ENCODE data around the gene KLHDC7A.

The KLHDC7A gene

DNA sequence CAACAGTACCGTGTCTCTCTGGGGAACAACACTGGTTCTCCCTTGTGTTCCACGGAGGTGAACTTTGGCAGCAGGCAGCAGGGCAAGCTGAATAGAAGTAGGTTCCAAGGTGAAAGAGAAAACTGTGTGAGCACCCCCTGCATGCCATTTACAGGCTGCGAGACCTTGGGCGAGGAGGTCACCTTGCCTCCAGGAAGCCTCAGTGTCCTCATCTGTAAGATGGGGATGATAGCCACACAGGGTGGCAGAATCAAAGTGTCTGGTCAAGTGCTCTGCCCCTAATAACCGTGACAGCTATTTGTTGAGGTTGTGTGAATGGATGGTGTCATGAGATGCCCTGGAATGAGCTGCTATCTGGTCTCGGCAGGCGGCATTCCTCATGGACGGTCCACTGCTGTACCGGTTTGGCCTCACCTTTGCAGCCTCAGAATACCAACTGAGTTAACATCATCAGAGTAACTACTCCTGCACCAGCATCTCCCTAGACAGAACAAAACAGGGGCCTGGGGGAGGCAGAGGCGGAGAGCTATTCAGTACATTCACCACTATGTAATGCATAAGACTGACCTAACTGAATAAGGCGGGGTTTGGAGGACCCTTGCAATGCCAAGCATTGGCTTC, 7.4 kb upstream of the KLHDC7A start:
- no peak for DNase-seq (ENCODE audit: low read depth in 2 of 2)

DNA sequence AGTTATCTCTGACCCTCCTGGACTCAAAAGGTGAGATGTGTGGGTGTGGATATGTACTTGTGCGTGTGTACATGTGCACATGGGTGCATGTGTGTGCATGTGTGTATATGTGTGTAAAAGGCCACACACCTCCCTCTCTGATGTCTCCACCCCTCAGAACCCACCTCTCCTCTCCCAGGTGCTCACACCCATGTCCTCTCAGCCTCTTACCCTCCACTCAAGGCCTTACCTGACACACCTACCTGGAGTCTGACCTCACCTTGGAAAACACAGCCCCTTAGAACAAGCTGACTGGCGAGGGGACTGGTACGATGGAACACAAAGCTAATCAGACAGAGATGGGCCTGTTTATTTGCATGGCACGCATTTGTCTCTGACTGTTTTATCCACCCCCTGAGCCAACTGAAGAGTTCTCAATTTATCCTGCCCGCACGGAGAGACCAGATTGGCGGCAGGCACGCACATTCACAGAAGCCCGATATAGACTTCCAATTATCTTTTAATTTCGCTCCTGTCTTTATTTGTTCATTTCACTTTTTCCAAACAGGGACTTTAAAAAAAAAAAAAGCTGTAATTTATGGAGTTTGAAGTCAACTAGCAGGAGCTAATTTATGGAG, 6.1 kb upstream of the KLHDC7A start:
- DNase-seq (ENCODE audit: low read depth in 2 of 2) = no peak

DNA sequence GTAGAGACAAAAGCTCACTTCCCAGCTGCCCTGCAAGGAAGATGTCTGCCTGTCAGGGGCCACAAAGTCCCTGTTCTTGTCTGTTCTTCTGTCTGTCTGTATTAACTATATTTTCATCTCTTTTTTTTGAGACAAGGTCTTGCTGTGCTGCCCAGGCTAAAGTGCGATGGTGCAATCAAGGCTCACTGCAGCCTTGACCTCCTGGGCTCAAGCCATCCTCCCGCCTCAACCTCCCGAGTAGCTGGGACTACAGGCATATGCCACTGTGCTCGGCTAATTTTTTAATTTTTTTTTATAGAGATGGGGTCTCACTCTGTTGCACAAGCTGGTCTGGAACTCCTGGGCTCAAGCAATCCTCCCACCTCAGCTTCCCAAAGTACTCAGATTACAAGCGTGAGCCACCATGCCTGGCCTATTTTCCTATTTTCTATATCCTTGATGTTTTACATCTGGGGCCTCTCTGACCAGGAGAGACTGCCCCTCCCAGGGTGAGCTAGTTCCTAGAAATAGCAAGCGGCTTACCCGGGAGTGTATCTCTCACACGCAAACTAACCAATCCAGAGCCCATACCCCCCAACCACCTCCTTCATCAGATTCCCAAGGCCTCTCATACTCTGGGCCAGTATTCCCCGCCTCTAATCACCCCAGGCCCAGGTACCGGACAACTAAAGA, 5.4 kb upstream of the KLHDC7A start:
- DNase-seq (ENCODE audit: low read depth in 2 of 2) = no peak

GRCh38 chr1:18479454-18479853, 1.3 kb upstream of the KLHDC7A start:
- DNase-seq (ENCODE audit: low read depth in 2 of 2) = no peak

- DNase-seq (ENCODE audit: low read depth in 2 of 2) = no peak
Measured at GRCh38 chr1:18481190-18481920, 625 bp downstream of the KLHDC7A start.

- no peak for DNase-seq (ENCODE audit: low read depth in 2 of 2)
Measured at GRCh38 chr1:18481921-18482701, 1.4 kb downstream of the KLHDC7A start.

- no peak for DNase-seq (ENCODE audit: low read depth in 2 of 2)
Measured at GRCh38 chr1:18482721-18483425, 2.1 kb downstream of the KLHDC7A start.

GRCh38 chr1:18484276-18484675, 3.5 kb downstream of the KLHDC7A start:
- no peak for DNase-seq (ENCODE audit: low read depth in 2 of 2)

GRCh38 chr1:18484721-18485120, 4.0 kb downstream of the KLHDC7A start:
- no peak for DNase-seq (ENCODE audit: low read depth in 2 of 2)

- DNase-seq (ENCODE audit: low read depth in 2 of 2) = no peak
Measured at GRCh38 chr1:18485227-18485626, 4.5 kb downstream of the KLHDC7A start.

- no peak for DNase-seq (ENCODE audit: low read depth in 2 of 2)
Measured at GRCh38 chr1:18486195-18486594, 5.5 kb downstream of the KLHDC7A start.

DNA sequence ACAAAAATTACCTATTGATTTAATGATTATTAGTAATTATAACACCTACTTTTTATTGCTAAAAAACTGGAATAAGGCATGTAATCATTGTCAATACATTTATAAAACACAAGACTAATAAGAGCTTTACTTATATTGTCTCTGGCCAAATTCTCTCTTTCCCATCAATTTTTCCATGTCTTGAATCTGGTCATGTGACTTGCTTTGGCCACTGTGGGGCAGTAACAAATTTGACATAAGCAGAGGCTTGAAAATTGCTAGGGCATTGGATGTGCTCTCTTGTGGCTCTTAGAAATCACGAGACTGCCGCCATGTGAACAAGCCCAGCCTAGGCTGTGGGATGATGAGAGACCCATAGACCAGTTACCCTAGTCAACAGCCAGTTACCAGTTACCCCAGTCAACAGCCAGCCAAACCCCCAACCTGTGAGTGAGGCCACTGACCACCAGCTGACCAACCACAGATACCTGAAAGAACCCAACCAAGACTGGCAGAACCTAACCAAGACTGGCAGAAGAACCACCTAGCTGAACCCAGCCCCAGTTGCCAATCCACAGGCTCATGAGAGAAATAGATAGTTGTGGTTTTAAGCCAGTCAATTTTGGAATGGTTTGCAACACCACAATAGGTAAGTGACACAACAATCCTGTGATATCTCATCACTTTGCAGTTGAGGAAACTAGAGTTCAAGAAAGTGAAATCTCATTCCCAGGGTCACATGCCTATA, 8.8 kb downstream of the KLHDC7A start:
- no peak for DNase-seq (ENCODE audit: low read depth in 2 of 2)

- DNase-seq (ENCODE audit: low read depth in 2 of 2) = no peak
Measured at GRCh38 chr1:18491168-18491567, 10.4 kb downstream of the KLHDC7A start.

DNA sequence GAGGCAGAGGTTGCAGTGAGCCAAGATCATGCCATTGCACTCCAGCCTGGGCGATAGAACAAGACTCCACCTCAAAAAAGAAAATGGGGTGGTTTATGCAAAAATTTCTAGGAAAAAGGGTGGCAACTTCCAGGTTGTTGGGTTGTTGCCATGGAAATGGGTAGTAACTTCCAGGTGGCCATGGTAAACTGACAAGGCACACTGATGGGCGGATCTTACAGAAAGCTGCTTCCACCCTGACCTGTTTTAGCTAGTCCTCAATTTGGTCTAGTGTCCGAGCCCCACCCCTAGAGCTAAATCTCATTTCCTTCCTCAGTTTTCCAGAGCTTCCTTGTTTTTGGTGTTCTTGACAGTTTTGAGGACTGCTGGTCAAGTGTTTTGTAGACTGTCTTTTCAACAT, 13.6 kb downstream of the KLHDC7A start:
- DNase-seq (ENCODE audit: low read depth in 2 of 2) = no peak

- no peak for DNase-seq (ENCODE audit: low read depth in 2 of 2)
Measured at GRCh38 chr1:18495635-18496034, 14.9 kb downstream of the KLHDC7A start.

DNA sequence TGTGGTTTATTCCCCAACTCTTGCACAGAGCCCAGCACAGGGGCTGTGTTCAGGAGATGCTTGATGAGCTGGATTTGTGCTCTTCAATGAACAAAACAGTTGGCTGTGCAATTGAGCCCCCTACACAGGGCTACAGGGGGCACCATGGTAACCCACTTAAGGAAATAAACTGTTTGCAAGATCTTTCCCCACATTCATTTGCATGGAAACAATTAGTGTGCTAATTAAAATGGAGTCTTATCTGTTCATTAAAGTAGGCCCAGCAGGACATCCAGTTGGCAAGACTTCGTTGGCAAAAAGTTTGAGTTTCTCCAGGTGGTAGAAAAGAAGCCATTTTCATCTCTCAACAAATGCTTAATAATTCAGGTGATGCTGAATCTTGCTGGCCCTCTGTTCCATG, 15.3 kb downstream of the KLHDC7A start:
- no peak for DNase-seq (ENCODE audit: low read depth in 2 of 2)

DNA sequence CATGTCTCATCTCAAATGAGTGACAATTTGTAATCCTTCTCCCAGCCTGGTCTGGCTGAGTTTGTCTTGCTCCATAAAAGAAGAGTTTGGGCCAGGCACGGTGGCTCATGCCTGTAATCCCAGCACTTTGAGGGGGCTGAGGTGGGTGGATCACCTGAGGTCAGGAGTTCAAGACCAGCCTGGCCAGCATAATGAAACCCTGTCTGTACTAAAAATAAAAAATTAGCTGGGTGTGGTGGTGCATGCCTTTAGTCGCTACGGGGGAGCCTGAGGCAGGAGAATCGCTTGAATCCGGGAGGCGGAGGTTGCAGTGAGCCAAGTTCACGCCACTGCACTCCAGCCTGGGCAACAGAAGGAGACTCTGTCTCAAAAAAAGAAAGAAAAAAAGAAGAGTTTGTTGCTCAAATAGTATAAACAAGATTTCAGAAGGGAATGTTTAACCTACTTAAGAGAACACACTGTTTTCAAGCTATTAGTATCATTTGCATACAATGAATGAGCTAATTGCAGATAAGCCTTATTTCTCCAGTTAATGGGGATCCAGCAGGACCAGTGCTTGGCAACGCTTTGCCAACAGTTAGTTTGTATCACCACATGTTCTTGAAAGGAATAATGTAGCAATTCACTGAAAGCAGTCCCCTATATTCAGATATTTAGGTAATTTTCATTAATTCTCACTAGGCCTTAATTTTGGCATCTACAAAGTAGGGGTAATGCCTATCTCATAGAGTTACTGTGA, 15.9 kb downstream of the KLHDC7A start:
- DNase-seq (ENCODE audit: low read depth in 2 of 2) = no peak

DNA sequence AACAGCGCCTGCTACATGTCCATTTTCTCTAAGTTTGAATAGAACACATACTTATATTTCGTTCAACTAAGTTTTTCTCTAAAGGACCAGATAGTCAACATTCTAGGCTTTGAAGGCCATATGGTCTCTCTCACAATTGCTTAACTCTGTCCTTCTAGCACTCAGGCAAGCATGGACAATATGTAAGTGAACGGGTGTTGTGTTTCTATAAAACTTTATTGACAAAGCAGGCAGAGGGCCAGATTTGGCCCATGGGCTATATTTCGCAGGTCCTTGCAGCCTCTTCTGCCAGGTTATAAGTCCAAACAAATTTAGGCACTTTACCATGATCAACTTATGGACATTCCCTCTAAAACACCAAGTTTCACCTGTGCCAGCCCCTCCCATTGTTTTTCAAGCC, 21.1 kb downstream of the KLHDC7A start:
- no peak for DNase-seq (ENCODE audit: low read depth in 2 of 2)

GRCh38 chr1:18504609-18505008, 23.9 kb downstream of the KLHDC7A start:
- DNase-seq (ENCODE audit: low read depth in 2 of 2) = no peak

- DNase-seq (ENCODE audit: low read depth in 2 of 2) = no peak
Measured at GRCh38 chr1:18505666-18506065, 24.9 kb downstream of the KLHDC7A start.

All from stimulated activated CD4-positive, alpha-beta T cell treated with anti-CD3 and anti-CD28 coated beads, Interleukin-1b, Interleukin-23, amount 100 ng/mL, for 4 hours (primary cell).